ENCODE measurements around the gene RRP1. TPM values are rescaled to one million over a fixed set of nuclear protein-coding genes. Genes with fewer than 3 reads are reported as not detected.

The RRP1 gene
- total RNA-seq, 1 donor from 2014 or later, result 10.3 TPM

- no peak for ATAC-seq
- no peak for DNase-seq (ENCODE audit: low spot score)
Observed at GRCh38 chr21:43799301-43799840, 10.0 kb downstream of the RRP1 start.

- ATAC-seq, result no peak
Observed at GRCh38 chr21:43800124-43800523, 10.7 kb downstream of the RRP1 start.

GRCh38 chr21:43800566-43800965 is 11.2 kb downstream of the RRP1 start:
- no peak for DNase-seq (ENCODE audit: low spot score)
- ATAC-seq, result no peak

More at GRCh38 chr21:43800124-43800523, 10.7 kb downstream of the RRP1 start:
- no peak for DNase-seq (ENCODE audit: low spot score)

- ATAC-seq (no peak), DNase-seq (ENCODE audit: low spot score) (no peak)
Observed at GRCh38 chr21:43801006-43801783, 11.8 kb downstream of the RRP1 start.

GRCh38 chr21:43802713-43803313 is 13.4 kb downstream of the RRP1 start:
- ATAC-seq (no peak), DNase-seq (ENCODE audit: low spot score) (no peak)

GRCh38 chr21:43803558-43804300 is 14.4 kb downstream of the RRP1 start:
- ATAC-seq, result no peak
- no peak for DNase-seq (ENCODE audit: low spot score)

- no peak for ATAC-seq
- DNase-seq (ENCODE audit: low spot score), result no peak
Observed at GRCh38 chr21:43805275-43805800, 16.0 kb downstream of the RRP1 start.

GRCh38 chr21:43806017-43806710 is 16.8 kb downstream of the RRP1 start:
- ATAC-seq, result no peak
- no peak for DNase-seq (ENCODE audit: low spot score)

GRCh38 chr21:43808367-43808766 is 19.0 kb downstream of the RRP1 start:
- DNase-seq (ENCODE audit: low spot score), result no peak
- ATAC-seq, result no peak

GRCh38 chr21:43808832-43809251 is 19.5 kb downstream of the RRP1 start:
- ATAC-seq, result peak; percentile 11
- DNase-seq (ENCODE audit: low spot score), result no peak

- peak; percentile 83 for DNase-seq (ENCODE audit: low spot score)
- ATAC-seq, result peak; percentile 62
Observed at GRCh38 chr21:43809346-43809799, 20.0 kb downstream of the RRP1 start.

- ATAC-seq (no peak), DNase-seq (ENCODE audit: low spot score) (no peak)
Observed at GRCh38 chr21:43809853-43810504, 20.6 kb downstream of the RRP1 start.

- DNase-seq (ENCODE audit: low spot score) (peak; percentile 94), ATAC-seq (peak; percentile 85)
Observed at GRCh38 chr21:43810505-43811261, 21.3 kb downstream of the RRP1 start.

- ATAC-seq (no peak), DNase-seq (ENCODE audit: low spot score) (no peak)
Observed at GRCh38 chr21:43811262-43812105, 22.1 kb downstream of the RRP1 start.

- DNase-seq (ENCODE audit: low spot score), result peak; percentile 67
- peak; percentile 50 for ATAC-seq
Observed at GRCh38 chr21:43812139-43812821, 22.9 kb downstream of the RRP1 start.

GRCh38 chr21:43812957-43813655 is 23.7 kb downstream of the RRP1 start:
- ATAC-seq (no peak), DNase-seq (ENCODE audit: low spot score) (no peak)

- no peak for ATAC-seq
- no peak for DNase-seq (ENCODE audit: low spot score)
Observed at GRCh38 chr21:43813656-43813980, 24.2 kb downstream of the RRP1 start.
